ENCODE measurements around the gene TESK2. TPM values are rescaled to one million over a fixed set of nuclear protein-coding genes. Genes with fewer than 3 reads are reported as not detected.
"Not testable (repeated sequence)": the region's sequence is repeated elsewhere in the genome, so short reads cannot be mapped to it uniquely, and the experiment has no call there.

TESK2 gene
- total and polyA plus RNA-seq, 10 donors = 3.2 to 11.5 (median 7.7) TPM

DNA sequence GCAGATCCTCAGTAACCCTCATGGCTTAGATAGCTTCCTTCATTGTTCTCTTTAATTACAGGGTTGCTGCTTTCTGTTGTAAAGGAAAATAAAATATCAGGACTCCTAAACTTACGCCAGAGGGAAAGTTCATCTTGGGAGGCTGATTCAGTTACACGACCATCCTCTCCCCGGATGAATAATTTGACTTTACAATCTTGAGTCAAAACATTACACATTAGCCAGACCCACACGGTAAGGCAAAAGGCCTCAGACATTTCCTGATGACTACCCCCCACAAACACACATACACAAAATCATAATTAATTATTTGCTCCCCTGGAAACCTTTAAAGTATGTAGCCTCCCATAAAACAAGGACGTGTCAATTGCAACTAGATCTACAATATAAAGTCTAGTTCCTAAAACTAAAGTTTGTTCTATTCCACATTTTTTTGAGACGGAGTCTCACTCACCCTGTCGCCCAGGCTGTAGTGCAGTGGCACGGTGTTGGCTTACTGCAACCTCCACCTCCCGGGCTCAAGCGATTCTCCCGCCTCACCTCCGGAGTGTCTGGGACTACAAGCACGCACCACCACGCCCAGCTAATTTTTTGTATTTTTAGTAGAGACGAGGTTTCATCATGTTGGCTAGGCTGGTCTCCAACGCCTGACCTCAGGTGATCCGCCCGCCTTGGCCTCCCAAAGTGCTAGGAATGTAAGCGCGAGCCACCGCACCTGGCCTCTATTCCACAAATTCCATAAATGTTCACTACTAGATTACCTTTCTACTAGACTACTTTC lies 31.6 kb upstream of the TESK2 start:
- TF ChIP-seq POLR2AphosphoS5 (IDR thresholded peaks at IDR 0.05) (no peak), CTCF (IDR thresholded peaks at IDR 0.05 in 8 of 11, conservative IDR thresholded peaks at IDR 0.05 in 3 of 11) (no peak), POLR2A (IDR thresholded peaks at IDR 0.05) (no peak)
- DNase-seq = peak; percentile 65
- Histone ChIP-seq H3K4me3 (peak overlapping the region; percentile 73 to 95 (median 88)), H3K4me1 (peaks cover 14 to 43% (median 26%) of the 10 kb centered on the region in 6 donors), H3K27ac (peak overlapping the region; percentile 86 to 94 (median 92)), H3K36me3 (peaks cover 0 to 13% (median 2%) of the 10 kb centered on the region in 6 donors), H3K27me3 (replicated peaks in 1 of 7) (no peaks in the 10 kb centered on the region), H3K9me3 (no peaks in the 10 kb centered on the region)
- intact Hi-C loops (cut with DNase I; ENCODE audit: low total_unique reads) = no loop called here
- 80 to 85% (median 83%) methylated on average over 21 of the region's 21 CpGs for WGBS, 5 donors

- Histone ChIP-seq H3K27me3 (replicated peaks in 1 of 7) (no peaks in the 10 kb centered on the region), H3K4me1 (peaks cover 14 to 47% (median 28%) of the 10 kb centered on the region in 6 donors), H3K9me3 (no peaks in the 10 kb centered on the region), H3K4me3 (peak within 1 kb of the TSS; percentile 73 to 95 (median 88)), H3K27ac (peak within 1 kb of the TSS; percentile 86 to 94 (median 92)), H3K36me3 (peaks cover 0 to 22% (median 10%) of the 10 kb centered on the region in 6 donors)
- peak in 6 of 11 experiments; percentile 1 to 49 (median 44) for TF ChIP-seq CTCF (IDR thresholded peaks at IDR 0.05 in 8 of 11, conservative IDR thresholded peaks at IDR 0.05 in 3 of 11)
- peak; percentile 84 to 99 (median 98) for TF ChIP-seq POLR2A (IDR thresholded peaks at IDR 0.05)
- TF ChIP-seq POLR2AphosphoS5 (IDR thresholded peaks at IDR 0.05) = peak; percentile 100
- intact Hi-C loops (cut with DNase I; ENCODE audit: low total_unique reads) = no loop called here
- 0 to 1% (median 0%) methylated on average over 49 to 72 of the region's 72 CpGs for WGBS, 5 donors
- peak; percentile 97 for DNase-seq
Observed at GRCh38 chr1:45521413-45522323, 30.7 kb upstream of the TESK2 start, which contains the start of gene PRDX1. TSS of gene PRDX1 (minus strand) at chr1:45521884. CDS start at chr1:45519043, 2,841 bp downstream.

DNA sequence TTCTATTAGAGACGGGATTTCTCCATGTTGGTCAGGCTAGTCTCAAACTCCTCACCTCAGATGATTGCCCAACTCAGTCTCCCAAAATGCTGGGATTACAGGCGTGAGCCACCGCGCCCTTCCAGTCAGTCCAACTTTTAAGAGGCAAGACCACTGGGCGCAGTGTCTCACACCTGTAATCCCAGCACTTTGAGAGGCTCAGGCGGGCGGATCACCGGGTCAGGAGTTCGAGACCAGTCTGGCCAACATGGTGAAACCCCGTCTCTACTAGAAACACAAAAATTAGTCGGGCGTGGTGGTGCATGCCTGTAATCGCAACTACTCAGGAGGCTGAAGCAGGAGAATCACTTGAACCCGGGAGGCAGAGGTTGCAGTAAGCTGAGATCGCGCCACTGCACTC lies 28.8 kb upstream of the TESK2 start:
- Histone ChIP-seq H3K4me1 (peaks cover 14 to 52% (median 28%) of the 10 kb centered on the region in 6 donors), H3K36me3 (peaks cover 0 to 41% (median 27%) of the 10 kb centered on the region in 6 donors), H3K4me3 (peak overlapping the region in 3 of 8 donors; percentile 5 to 80 (median 23)), H3K27ac (peak overlapping the region in 4 of 8 donors; percentile 7 to 91 (median 36))
- 61 to 83% (median 76%) methylated on average over 16 of the region's 16 CpGs for WGBS, 5 donors
- DNase-seq = peak; percentile 70
- not testable (repeated sequence) for H3K27me3 ChIP-seq (replicated peaks in 1 of 7); H3K9me3 ChIP-seq
- intact Hi-C loops (cut with DNase I; ENCODE audit: low total_unique reads) = loop anchor here (5.0 kb wide), 1 partner anchor 348 kb away; no protein-coding TSS in a partner anchor

DNA sequence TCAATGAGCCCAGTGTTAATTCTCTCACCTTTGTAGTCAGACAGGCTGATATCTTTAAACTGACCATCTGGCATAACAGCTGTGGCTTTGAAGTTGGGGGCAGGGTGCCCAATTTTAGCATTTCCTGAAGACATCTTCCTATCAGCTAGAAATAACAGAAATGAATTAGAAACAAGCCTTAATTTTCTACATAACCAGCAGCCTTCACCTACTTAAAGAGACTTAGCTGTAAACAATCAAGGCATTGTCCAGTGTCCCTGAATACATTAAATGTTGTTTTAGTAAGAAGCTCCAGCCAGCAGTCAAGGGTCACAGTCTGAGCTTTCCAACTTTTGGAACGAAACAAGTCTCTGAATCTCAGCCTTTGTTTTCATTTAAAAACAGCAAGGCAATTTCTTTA lies 27.9 kb upstream of the TESK2 start:
- intact Hi-C loops (cut with DNase I; ENCODE audit: low total_unique reads) = loop anchor here (5.0 kb wide), 1 partner anchor 348 kb away; no protein-coding TSS in a partner anchor
- 7 to 31% (median 21%) methylated on average over 1 of the region's 1 CpG for WGBS, 5 donors

DNA sequence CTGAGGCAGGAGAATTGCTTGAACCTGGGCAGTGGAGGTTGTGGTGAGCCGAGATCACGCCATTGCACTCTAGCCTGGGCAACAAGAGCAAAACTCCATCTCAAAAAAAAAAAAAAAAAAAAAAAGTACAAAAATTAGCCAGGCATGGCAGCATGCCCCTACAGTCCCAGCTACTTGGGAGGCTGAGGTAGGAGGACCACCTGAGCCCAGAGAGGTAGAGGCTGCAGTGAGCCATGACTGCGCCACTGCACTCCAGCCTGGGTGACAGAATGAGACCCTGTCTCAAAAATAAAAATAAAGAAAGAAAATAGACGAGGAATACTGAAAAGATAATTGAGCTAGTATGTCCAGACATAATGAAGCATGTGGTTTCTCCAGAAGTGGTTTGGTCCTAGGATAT lies 27.4 kb upstream of the TESK2 start:
- not testable (repeated sequence) for DNase-seq; H3K9me3 ChIP-seq; H3K27me3 ChIP-seq (replicated peaks in 1 of 7)
- 77 to 95% (median 90%) methylated on average over 4 of the region's 4 CpGs for WGBS, 5 donors
- peak overlapping the region in 1 of 8 donors; percentile 91 for H3K27ac ChIP-seq
- peak overlapping the region in 1 of 8 donors; percentile 80 for H3K4me3 ChIP-seq
- H3K36me3 ChIP-seq = peaks cover 0 to 55% (median 41%) of the 10 kb centered on the region in 6 donors
- intact Hi-C loops (cut with DNase I; ENCODE audit: low total_unique reads) = loop anchor here (5.0 kb wide), 1 partner anchor 349 kb away; no protein-coding TSS in a partner anchor
- H3K4me1 ChIP-seq = peaks cover 14 to 52% (median 28%) of the 10 kb centered on the region in 6 donors

More for the DNA sequence above, 27.9 kb upstream of the TESK2 start:
- DNase-seq = no peak
- TF ChIP-seq POLR2A (IDR thresholded peaks at IDR 0.05) (no peak), POLR2AphosphoS5 (IDR thresholded peaks at IDR 0.05) (no peak), CTCF (IDR thresholded peaks at IDR 0.05 in 8 of 11, conservative IDR thresholded peaks at IDR 0.05 in 3 of 11) (no peak)
- Histone ChIP-seq H3K4me3 (peak overlapping the region in 3 of 8 donors; percentile 5 to 80 (median 23)), H3K4me1 (peaks cover 14 to 52% (median 28%) of the 10 kb centered on the region in 6 donors), H3K27me3 (replicated peaks in 1 of 7) (no peaks in the 10 kb centered on the region), H3K36me3 (peaks cover 0 to 49% (median 36%) of the 10 kb centered on the region in 6 donors), H3K9me3 (no peaks in the 10 kb centered on the region), H3K27ac (peak overlapping the region in 6 of 8 donors; percentile 2 to 91 (median 33))
